Fibroblast of mammary gland (primary cell): Measurements from ENCODE around the gene SPIC.
A peak's percentile ranks its signal among the peaks of the same experiment; 100 is the strongest.

ENCODE experiments used
- DNase-seq: peaks from one replicate; pipeline ENCODE4 v3.0.0-alpha.2; 2010; ENCODE audit warnings: low read depth
- H3K4me3 ChIP-seq: 2 replicates; pipeline ENCODE4 v1.5.1; 2011; ENCODE audit warnings: low read depth, mild to moderate bottlenecking, low read length, moderate library complexity; ENCODE audit not compliant: control insufficient read depth
- TF ChIP-seq, protein P1 (sequence below): conservative IDR thresholded peaks from 2 replicates; pipeline ENCODE4 v1.5.1; 2011; ENCODE audit warnings: low read depth, low read length, inconsistent platforms; ENCODE audit not compliant: control insufficient read depth, insufficient read depth

Gene SPIC

DNA sequence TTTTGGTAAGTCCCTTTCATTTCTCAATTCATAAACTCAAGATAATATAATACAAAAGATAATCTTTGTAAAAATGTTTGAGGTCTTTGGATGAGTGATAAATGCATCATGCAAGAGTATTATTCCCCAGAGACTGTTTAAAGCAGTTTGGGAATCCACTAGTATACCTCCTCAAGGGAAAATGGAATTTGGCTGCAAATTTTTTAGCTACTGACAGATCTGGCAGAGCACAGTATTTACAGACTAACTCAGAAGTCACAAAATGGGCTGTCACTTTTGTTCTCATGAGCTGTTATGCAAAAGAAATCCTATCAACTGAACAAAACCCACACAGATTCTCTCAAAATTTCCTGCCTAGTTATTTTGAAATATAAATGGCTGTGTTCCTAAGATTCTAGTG is 9.9 kb downstream of the SPIC start:
- no peak overlapping the region for H3K4me3 ChIP-seq
- peak; percentile 23 for DNase-seq
- TF ChIP-seq, protein P1, sequence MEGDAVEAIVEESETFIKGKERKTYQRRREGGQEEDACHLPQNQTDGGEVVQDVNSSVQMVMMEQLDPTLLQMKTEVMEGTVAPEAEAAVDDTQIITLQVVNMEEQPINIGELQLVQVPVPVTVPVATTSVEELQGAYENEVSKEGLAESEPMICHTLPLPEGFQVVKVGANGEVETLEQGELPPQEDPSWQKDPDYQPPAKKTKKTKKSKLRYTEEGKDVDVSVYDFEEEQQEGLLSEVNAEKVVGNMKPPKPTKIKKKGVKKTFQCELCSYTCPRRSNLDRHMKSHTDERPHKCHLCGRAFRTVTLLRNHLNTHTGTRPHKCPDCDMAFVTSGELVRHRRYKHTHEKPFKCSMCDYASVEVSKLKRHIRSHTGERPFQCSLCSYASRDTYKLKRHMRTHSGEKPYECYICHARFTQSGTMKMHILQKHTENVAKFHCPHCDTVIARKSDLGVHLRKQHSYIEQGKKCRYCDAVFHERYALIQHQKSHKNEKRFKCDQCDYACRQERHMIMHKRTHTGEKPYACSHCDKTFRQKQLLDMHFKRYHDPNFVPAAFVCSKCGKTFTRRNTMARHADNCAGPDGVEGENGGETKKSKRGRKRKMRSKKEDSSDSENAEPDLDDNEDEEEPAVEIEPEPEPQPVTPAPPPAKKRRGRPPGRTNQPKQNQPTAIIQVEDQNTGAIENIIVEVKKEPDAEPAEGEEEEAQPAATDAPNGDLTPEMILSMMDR, result no peak

DNA sequence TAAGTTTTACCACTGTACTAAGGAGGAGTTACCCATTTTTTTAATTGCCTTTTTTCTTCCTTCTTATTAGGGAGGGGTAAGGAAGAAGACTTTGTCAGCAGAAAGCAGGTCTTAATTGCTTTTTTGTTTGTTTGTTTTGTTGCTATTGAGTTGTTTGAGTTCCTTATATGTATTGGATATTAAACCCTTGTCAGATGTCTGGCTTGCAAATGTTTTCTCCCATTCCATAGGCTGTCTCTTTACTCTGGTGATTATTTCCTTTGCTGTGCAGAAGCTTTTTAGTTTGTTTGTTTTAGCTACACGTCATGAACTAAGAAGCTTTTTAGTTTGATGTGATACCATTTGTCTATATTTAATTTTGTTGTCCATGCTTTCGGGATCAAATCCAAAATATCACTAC is 13.3 kb downstream of the SPIC start:
- DNase-seq, result no peak
- TF ChIP-seq, protein P1, result no peak

DNA sequence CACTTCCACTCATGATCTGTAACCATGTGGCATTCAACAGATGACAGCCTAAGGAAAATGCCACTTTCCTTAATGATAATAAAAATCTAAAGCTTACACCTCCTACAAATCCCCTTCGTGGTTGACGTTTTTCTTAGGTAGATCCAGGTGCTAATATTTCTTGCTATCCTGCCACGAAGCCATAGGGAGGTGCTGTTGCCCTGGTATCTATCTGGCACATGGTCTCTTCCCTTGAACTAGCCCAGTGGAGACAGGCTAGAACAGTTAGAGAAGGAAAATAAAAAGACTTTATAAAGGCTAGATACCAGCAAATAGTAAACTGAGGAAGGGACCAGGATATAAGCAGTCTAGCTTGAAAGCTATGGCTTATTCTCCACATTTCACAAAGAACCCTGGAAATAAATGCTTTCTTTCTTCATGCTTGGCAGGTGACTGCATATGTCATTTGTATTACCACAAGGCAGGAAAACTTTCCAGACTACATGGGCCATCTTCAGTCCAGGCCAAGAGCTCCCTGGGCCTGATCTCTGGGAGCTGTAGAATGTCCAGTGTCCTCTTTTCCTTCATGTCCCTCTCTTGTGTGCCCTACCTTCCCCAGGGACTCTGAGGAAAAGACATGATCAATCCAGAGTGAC is 15.3 kb downstream of the SPIC start:
- TF ChIP-seq, protein P1, result no peak
- DNase-seq, result no peak
- H3K4me3 ChIP-seq, result no peak overlapping the region

More for the DNA sequence above, 13.3 kb downstream of the SPIC start:
- H3K4me3 ChIP-seq, result no peak overlapping the region

DNA sequence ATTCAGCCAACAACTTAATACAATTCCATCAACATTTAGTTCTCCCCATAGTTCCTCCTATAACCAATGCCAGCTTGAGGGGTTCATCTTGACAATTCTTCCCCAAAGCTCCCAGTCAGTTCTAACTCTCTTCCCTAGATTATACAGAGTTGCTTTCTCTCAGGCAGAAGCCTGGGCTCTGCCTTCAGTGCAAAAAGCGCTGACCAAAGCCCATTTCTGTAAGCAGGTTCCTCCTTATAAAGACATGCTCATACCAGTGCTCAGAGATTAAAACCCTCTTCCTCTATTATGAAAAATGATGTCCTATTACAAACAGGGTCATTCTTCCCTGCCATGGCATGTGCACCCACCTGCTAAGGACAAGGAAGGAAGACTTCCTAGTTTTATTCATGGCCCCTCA is 16.2 kb downstream of the SPIC start:
- no peak for DNase-seq
- TF ChIP-seq, protein P1, result no peak

DNA sequence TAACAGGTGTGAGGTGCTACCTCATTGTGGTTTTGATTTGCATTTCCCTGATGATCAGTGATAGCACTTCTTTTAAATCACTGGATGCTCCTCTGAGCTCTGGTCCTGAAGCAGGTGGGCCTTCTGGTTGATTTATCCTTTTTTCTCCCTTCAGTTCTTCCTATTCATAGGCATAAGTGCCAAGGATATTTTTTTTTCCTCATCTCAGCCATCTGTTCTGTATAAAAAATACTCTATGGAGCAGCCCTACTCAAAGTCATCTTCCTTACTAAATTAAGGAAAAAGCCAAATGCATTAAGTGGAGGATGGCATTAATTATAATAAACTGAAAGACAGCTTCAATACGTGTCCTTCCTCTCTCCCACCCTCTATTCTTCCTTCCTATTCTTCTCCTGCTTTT is 18.4 kb downstream of the SPIC start:
- no peak overlapping the region for H3K4me3 ChIP-seq
- TF ChIP-seq, protein P1, result no peak

More for the DNA sequence above, 16.2 kb downstream of the SPIC start:
- H3K4me3 ChIP-seq, result no peak overlapping the region

DNA sequence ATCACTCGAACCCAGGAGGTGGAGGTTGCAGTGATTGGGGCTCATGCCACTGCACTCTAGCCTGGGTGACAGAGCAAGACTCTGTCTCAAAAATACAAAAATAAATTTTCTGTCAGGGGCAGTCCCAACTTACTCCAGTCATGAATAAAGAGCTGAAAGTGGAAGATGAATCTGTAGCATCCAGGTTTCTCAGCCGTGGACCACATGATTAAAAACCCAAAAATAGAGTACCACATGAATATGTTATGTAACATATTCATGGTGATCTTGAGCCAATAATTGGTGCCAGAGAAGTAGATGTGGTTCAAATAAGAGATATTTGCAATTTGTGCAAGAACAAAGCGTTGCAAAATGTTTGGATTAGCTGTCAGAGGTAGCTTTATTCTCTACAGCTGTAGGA is 23.1 kb downstream of the SPIC start:
- no peak for DNase-seq
- TF ChIP-seq, protein P1, result no peak
- H3K4me3 ChIP-seq, result no peak overlapping the region

More for the DNA sequence above, 18.4 kb downstream of the SPIC start:
- no peak for DNase-seq
